ENCODE results near the gene ATAD1.

Gene ATAD1

GRCh38 chr10:87763086-87763861 lies 54.8 kb downstream of the ATAD1 start:
- TF ChIP-seq ZBTB7A (IDR thresholded peaks at IDR 0.05; ENCODE audit: low read depth) (no peak), CREB1 (IDR thresholded peaks at IDR 0.05; ENCODE audit: low read depth) (no peak), CEBPB (IDR thresholded peaks at IDR 0.05) (no peak), TEAD4 (IDR thresholded peaks at IDR 0.05) (no peak), REST (IDR thresholded peaks at IDR 0.05; ENCODE audit: low read depth) (no peak), USF1 (IDR thresholded peaks at IDR 0.05) (no peak), RAD21 (IDR thresholded peaks at IDR 0.05; ENCODE audit: low read depth) (no peak), TAF1 (IDR thresholded peaks at IDR 0.05; ENCODE audit: low read depth) (no peak), FOXM1 (IDR thresholded peaks at IDR 0.05; ENCODE audit: borderline replicate concordance, low read depth) (no peak)

- TF ChIP-seq USF1 (IDR thresholded peaks at IDR 0.05) = no peak
- no peak for TF ChIP-seq CEBPB (IDR thresholded peaks at IDR 0.05)
- no peak for TF ChIP-seq TEAD4 (IDR thresholded peaks at IDR 0.05)
- no peak for TF ChIP-seq REST (IDR thresholded peaks at IDR 0.05; ENCODE audit: low read depth)
- no peak for TF ChIP-seq YY1 (IDR thresholded peaks at IDR 0.05; ENCODE audit: low read depth)
- TF ChIP-seq NFIC (IDR thresholded peaks at IDR 0.05) = no peak
- no peak for TF ChIP-seq FOXM1 (IDR thresholded peaks at IDR 0.05; ENCODE audit: borderline replicate concordance, low read depth)
- TF ChIP-seq TAF1 (IDR thresholded peaks at IDR 0.05; ENCODE audit: low read depth) = no peak
- TF ChIP-seq MAX (IDR thresholded peaks at IDR 0.05) = no peak
Measured at GRCh38 chr10:87761892-87762291, 56.1 kb downstream of the ATAD1 start.

GRCh38 chr10:87761153-87761552 lies 56.9 kb downstream of the ATAD1 start:
- TF ChIP-seq CEBPB (IDR thresholded peaks at IDR 0.05) = no peak
- TF ChIP-seq EP300 (IDR thresholded peaks at IDR 0.05; ENCODE audit: borderline replicate concordance) = no peak
- no peak for TF ChIP-seq TEAD4 (IDR thresholded peaks at IDR 0.05)
- TF ChIP-seq TAF1 (IDR thresholded peaks at IDR 0.05; ENCODE audit: low read depth) = no peak
- no peak for TF ChIP-seq MAX (IDR thresholded peaks at IDR 0.05)
- no peak for TF ChIP-seq ZBTB7A (IDR thresholded peaks at IDR 0.05; ENCODE audit: low read depth)
- TF ChIP-seq EGR1 (IDR thresholded peaks at IDR 0.05) = no peak
- TF ChIP-seq FOXM1 (IDR thresholded peaks at IDR 0.05; ENCODE audit: borderline replicate concordance, low read depth) = no peak
- TF ChIP-seq NFIC (IDR thresholded peaks at IDR 0.05) = no peak
- no peak for TF ChIP-seq YY1 (IDR thresholded peaks at IDR 0.05; ENCODE audit: low read depth)
- TF ChIP-seq REST (IDR thresholded peaks at IDR 0.05; ENCODE audit: low read depth) = no peak
- TF ChIP-seq CREB1 (IDR thresholded peaks at IDR 0.05; ENCODE audit: low read depth) = no peak
- TF ChIP-seq TCF12 (IDR thresholded peaks at IDR 0.05; ENCODE audit: low read depth) = no peak
- no peak for TF ChIP-seq RAD21 (IDR thresholded peaks at IDR 0.05; ENCODE audit: low read depth)
- no peak for TF ChIP-seq USF1 (IDR thresholded peaks at IDR 0.05)

All from Ishikawa (cell line).